ENCODE data around the gene FAS. TPM values are rescaled to one million over a fixed set of nuclear protein-coding genes. Genes with fewer than 3 reads are reported as not detected.
"Not testable (repeated sequence)": the region's sequence is repeated elsewhere in the genome, so short reads cannot be mapped to it uniquely, and the experiment has no call there.

FAS gene
- total and polyA plus RNA-seq, 12 donors = 2.5 to 10.1 (median 3.7) TPM

- DNase-seq = no peak
- Histone ChIP-seq H3K36me3 (peaks cover 0 to 95% (median 12%) of the 10 kb centered on the region in 9 donors), H3K4me3 (no peak overlapping the region), H3K27me3 (no peaks in the 10 kb centered on the region), H3K9me3 (no peaks in the 10 kb centered on the region), H3K4me1 (peaks cover 0 to 15% (median 5%) of the 10 kb centered on the region in 9 donors), H3K27ac (no peak overlapping the region)
- WGBS, 2 donors = 64 to 65% methylated on average over 3 of the region's 3 CpGs
- ATAC-seq = no peak
- intact Hi-C loops (cut with DNase I) = no loop called here
- TF ChIP-seq CTCF (IDR thresholded peaks at IDR 0.05) = no peak
Observed at GRCh38 chr10:89007129-89007893, 16.7 kb downstream of the FAS start.

GRCh38 chr10:89018700-89019346 is 28.2 kb downstream of the FAS start:
- H3K36me3 ChIP-seq = peaks cover 0 to 93% (median 30%) of the 10 kb centered on the region in 9 donors
- H3K27ac ChIP-seq; H3K27me3 ChIP-seq; intact Hi-C loops (cut with DNase I); DNase-seq; H3K4me1 ChIP-seq; H3K4me3 ChIP-seq; ATAC-seq: not testable (repeated sequence)
- H3K9me3 ChIP-seq = peaks cover 0 to 15% (median 4%) of the 10 kb centered on the region in 11 donors
- 86 to 87% methylated on average over 15 of the region's 15 CpGs for WGBS, 2 donors

GRCh38 chr10:89019569-89020327 is 29.1 kb downstream of the FAS start:
- Histone ChIP-seq H3K4me3 (no peak overlapping the region), H3K9me3 (peaks cover 0 to 15% (median 4%) of the 10 kb centered on the region in 11 donors), H3K36me3 (peaks cover 0 to 91% (median 24%) of the 10 kb centered on the region in 9 donors), H3K27me3 (no peaks in the 10 kb centered on the region), H3K27ac (no peak overlapping the region), H3K4me1 (no peaks in the 10 kb centered on the region)
- DNase-seq = no peak
- intact Hi-C loops (cut with DNase I) = no loop called here
- TF ChIP-seq CTCF (IDR thresholded peaks at IDR 0.05) = no peak
- ATAC-seq = no peak
- 78 to 79% methylated on average over 2 of the region's 2 CpGs for WGBS, 2 donors

- H3K27ac ChIP-seq; H3K4me3 ChIP-seq; intact Hi-C loops (cut with DNase I); H3K27me3 ChIP-seq; ATAC-seq; DNase-seq; H3K4me1 ChIP-seq: not testable (repeated sequence)
- Histone ChIP-seq H3K36me3 (peaks cover 0 to 73% (median 22%) of the 10 kb centered on the region in 9 donors), H3K9me3 (peaks cover 0 to 15% (median 4%) of the 10 kb centered on the region in 11 donors)
- 85 to 92% methylated on average over 6 of the region's 6 CpGs for WGBS, 2 donors
Observed at GRCh38 chr10:89021526-89021925, 30.9 kb downstream of the FAS start.

- intact Hi-C loops (cut with DNase I) = no loop called here
- peaks cover 0 to 15% (median 4%) of the 10 kb centered on the region in 11 donors for H3K9me3 ChIP-seq
- no peak overlapping the region for H3K27ac ChIP-seq
- no peaks in the 10 kb centered on the region for H3K27me3 ChIP-seq
- no peak overlapping the region for H3K4me3 ChIP-seq
- ATAC-seq (no peak), DNase-seq (no peak)
- peaks cover 0 to 3% (median 0%) of the 10 kb centered on the region in 9 donors for H3K4me1 ChIP-seq
- no peak for TF ChIP-seq CTCF (IDR thresholded peaks at IDR 0.05)
- peaks cover 0 to 61% (median 22%) of the 10 kb centered on the region in 9 donors for H3K36me3 ChIP-seq
- 80 to 86% methylated on average over 2 of the region's 2 CpGs for WGBS, 2 donors
Observed at GRCh38 chr10:89022734-89023133, 32.1 kb downstream of the FAS start.

Measured in heart right ventricle (tissue), 16 donors.